Activated CD8-positive, alpha-beta memory T cell treated with anti-CD3 and anti-CD28 coated beads for 4 hours (primary cell): ENCODE results near the gene RPGRIP1L.
"Not testable (repeated sequence)": the region's sequence is repeated elsewhere in the genome, so short reads cannot be mapped to it uniquely, and the experiment has no call there.

Source experiments
- DNase-seq, 2 donors: peaks; one replicate each; pipeline ENCODE4 v3.0.0-alpha.2; 2020; ENCODE audit warnings: low read depth in 2 of 2

Gene RPGRIP1L

DNA sequence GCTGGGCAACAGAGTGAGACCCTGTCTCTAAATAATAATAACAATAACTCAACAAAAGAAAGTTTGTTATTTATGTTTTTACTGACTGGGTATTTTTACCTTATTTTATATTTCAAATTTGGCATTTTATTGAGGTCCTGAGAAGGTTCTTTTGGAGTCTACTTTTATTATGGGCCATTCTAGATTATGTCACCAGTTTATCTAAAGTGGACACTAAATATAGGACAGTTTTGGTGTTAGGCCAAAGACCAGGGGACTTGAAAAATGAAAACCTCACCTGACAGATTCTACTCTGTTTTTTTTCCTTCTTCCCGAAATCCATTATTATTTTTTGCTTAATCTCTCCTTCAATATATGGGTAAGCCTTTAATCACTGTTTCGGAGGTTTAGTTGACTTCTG lies 8.4 kb upstream of the RPGRIP1L start:
- no peak for DNase-seq

DNA sequence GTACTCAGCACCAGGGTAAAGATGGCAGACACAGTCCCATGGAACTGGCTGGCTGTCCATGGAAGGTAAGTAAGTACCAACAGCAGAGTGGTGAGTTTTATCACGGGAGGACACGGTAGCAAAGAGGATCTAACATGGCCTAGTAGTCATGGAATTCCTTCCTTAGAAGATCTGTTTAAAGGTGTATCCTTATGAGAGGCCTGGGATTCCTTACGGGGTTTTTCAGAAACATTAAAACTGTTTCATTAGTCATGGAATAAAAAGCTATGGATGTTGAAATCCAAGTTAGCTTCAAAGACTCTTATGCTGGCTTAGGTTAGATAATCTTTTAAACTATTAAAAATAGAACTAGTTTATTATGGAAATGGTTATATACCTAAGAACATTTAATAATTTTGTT lies 7.7 kb upstream of the RPGRIP1L start:
- no peak for DNase-seq

DNA sequence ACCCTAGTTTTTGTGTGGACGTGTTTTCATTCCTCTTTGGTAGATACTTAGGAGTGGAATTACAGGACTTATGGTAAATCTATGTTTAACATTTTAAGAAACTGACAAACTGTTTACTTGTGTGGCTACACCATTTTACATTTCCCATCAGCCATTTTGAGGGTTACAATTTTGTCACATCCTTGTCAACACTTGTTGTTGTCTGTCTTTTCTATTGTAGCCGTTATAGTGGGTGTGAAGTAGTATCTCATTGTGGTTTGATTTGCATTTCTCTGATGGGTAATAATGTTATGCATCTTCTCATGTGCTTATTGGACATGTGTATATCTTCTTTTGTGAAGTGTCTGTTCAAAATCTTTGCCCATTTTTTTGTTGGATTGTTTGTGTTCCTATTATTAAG lies 4.8 kb upstream of the RPGRIP1L start:
- DNase-seq, result no peak

DNA sequence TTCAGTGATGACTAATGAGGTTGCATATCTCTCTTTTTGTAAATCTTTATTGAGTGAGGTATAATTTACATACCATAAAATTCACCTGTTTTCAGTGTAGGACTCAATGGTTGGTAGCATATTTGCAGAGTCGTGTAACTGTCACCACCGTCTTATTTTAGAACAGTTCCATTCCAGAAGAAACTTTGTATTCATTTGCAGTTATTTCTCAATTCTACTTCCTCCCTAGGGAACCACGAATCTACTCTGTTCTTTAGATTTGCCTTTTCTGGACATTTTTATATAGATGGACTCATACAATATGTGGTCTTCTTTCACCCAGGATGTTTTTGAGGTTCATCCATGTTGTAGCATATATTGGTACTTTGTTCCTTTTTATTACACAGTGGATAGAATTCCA lies 4.0 kb upstream of the RPGRIP1L start:
- DNase-seq, result no peak

DNA sequence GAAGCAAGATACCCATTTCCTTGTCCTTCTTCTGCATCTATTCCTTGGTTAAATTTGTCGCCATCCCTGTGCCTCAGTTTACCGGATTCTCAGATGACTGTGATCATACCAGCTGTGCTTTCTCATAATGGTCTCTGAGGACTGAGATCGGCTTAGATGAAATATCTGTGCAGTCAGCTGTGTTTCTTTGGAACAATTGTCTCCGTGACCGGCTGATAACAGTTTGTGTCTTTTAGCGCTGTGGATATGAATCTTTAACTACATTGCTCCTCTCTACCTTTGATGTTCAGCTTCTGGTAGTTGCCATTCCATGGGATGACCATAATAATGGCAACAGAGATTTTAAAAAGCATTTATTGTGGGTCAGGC lies 770 bp upstream of the RPGRIP1L start:
- no peak for DNase-seq

DNA sequence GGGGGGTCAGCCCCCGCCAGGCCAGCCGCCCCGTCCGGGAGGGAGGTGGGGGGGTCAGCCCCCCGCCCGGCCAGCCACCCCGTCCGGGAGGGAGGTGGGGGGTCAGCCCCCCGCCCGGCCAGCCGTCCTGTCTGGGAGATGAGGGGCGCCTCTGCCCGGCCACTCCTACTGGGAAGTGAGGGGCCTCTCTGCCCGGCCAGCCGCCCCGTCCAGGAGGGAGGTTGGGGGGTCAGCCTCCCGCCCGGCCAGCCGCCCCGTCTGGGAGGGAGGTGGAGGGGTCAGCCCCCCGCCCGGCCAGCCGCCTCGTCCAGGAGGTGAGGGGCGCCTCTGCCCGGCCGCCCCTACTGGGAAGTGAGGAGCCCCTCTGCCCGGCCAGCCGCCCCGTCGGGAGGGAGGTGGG lies 5.4 kb downstream of the RPGRIP1L start:
- DNase-seq, result not testable (repeated sequence)

DNA sequence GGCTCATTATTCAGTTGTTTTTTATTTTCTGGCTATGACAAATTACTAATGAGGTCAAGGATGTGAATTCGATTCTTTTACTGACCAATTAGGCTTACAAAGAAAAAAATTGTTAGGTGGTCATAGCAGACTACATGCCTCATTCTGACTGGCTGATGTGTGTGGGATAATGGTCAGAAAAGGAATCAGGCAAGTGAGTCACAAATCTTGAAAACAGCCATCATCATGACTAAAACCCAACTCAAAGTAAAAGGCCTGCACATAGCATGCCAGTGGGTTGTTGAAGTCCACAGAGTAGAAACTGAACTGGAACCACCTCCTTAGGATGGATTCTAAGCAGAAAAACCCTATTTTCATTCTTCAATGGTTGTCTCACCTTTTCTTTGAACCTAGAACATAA lies 8.6 kb downstream of the RPGRIP1L start:
- DNase-seq, result no peak

DNA sequence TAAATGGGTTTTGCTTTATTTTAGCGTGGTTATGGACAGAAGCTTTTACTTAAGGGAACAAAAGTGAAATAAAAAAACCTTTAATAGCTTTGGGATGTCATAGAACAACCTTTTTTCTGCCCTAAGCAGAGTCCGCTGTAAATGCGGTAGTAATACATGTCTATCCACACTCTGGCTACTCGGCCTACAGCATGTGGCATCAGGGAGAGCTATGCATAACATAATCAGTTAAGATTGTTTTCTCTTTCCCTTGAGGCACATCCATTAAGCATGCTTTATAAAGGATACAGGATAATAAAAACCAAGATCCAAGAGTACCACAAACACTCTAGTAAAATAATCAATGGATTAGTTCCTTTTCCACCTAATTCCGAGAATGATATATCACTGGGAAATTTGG lies 10.3 kb downstream of the RPGRIP1L start:
- DNase-seq, result no peak

DNA sequence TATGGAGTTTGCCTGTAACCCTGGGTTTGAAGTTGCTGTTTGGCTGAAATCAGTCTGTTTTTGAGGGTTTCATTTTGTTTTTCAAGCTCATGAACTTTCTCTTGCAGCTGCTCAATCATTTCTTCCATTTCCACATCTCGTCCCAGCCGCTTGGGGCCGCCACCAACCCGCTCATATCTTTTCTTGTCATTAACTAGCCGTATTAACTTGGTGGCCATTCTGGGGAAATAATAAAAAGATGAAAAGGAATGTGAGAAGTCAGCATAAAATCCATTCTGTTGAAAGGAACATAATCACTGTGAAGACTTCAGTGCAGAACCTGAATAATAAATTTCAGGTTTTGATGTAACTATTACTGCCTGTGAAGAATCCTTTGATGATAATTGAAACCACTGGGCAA lies 11.5 kb downstream of the RPGRIP1L start:
- no peak for DNase-seq

DNA sequence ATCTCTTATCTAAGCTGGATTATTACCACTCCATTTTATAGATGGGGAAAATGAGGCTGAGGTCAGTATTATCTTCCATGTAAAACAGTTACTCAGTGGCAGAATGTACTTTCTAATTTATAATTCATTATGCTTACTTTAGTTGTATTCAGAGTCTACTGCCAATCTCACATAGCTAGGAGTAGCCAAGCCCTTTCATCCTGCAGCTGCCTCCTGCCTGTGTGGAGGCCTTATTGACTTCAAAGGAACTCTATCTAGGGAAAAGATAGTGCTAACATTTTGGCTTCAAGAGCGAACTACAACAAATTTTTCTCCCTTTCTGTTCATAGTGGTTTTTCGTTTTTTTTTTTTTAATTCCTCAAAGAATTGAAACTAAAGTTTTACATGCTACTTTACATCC lies 12.9 kb downstream of the RPGRIP1L start:
- DNase-seq, result no peak

DNA sequence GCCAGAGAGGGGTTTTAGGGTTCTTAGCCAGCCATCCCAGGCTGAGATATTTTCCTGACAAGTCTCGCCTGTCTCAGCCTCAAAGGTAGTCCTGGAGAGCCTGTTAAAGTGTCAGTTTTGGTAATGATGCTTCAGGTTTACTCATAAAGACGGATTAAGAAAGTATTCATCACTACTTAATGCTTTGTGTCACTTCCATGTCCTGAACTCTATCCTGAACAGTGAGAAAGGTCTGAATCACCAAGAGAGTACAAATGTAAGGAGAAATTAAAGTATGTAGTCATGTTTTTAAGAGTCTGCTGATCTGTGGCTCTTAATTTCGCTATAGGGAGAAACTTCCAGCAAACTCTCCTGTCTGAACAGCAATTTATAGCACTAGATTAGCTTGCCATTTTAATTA lies 14.0 kb downstream of the RPGRIP1L start:
- DNase-seq, result no peak

DNA sequence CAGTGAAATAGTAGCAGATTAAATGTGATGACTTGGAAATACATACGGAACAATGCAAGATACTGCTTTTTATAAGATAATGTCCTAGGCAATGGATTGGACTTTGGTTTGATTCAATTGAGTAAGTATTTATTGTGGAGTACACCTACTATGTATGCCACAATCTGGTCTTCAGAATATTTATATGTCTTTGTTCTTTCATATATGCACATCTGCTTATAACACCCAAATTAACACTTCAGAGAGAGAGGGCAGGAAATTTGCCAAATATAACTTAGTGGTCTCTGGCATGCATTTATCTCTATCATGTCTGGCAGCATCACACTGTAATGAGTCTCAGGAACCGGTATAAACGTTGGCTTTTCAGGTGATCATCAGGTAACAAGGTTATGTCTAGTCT lies 16.9 kb downstream of the RPGRIP1L start:
- no peak for DNase-seq

DNA sequence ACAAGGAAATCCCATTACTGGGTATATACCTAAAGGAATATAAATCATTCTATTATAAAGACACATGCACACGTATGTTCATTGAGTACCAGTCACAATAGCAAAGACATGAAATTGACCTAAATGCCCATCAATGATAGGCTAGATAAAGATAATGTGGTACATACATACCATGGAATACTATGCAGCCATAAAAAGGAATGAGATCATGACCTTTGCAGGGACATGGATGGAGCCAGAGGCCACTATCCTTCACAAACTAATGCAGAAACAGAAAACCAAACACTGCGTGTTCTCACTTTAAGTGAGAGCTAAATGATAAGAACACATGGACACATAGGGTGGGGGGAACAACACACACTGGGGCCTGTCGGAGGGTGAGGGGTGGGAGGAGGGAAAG lies 18.3 kb downstream of the RPGRIP1L start:
- not testable (repeated sequence) for DNase-seq

DNA sequence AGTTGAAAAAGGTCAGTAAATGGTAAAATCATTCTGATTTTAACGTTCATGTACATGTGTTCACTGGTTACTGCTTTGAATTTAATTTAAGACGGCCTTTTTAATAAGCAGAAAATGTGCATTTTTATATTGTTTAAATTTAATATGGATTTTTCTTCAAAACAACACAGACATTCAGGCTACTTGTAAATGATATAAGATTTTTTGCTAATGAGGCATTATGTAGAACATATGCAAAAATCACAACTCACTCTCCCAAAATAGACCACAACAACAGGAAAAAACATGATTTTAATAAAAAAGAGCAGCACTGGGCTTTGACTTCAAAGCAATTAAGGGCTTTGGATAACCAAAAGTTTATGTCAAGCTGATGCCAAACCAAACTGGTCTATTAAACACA lies 22.3 kb downstream of the RPGRIP1L start:
- DNase-seq, result no peak

DNA sequence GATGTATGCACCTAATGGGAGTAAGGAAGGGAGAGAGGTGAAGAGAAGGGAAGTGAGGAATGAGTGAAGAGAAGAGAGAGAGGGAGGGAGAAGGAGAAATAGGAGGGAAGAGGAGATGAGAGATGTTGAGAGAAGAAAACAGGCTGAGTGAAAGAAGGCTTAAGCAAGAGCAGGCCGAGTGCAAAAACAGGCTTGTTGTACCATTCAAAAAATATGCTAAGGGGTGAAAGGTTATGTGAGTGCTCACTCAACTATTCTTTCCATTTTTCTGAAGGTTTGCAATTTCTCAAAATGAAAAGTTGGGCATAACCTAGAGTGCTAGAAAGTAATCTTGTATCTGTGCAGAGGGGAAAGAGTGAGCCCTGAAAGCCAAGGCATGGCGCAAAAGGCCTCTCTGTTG lies 22.9 kb downstream of the RPGRIP1L start:
- no peak for DNase-seq

DNA sequence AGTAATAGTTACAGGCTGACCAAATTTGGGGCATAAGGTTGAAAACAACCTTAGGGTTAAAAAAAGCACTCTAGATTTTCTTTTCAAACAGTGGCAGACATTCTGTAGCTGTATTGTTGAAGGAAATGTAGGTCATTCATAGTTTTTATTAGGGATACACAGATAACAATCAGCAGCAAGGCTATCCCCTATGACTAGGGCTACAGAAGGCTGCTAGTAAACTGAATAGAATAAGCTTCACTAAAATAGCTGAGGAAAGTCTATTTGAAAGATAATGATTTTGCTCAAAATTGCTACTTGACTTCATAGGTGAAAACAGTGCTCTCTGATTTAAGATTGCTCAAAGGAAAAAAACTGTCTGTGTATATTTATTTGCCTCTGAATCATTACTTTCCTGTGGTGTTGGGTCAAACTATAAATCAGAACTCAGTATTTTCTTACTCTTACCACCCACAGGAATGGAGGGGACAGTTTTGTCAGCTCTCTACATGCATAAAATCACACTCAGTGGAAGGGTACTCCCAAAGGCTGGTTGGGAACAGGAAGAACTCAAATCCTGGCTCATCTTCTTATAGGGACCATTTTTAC lies 24.8 kb downstream of the RPGRIP1L start:
- no peak for DNase-seq

DNA sequence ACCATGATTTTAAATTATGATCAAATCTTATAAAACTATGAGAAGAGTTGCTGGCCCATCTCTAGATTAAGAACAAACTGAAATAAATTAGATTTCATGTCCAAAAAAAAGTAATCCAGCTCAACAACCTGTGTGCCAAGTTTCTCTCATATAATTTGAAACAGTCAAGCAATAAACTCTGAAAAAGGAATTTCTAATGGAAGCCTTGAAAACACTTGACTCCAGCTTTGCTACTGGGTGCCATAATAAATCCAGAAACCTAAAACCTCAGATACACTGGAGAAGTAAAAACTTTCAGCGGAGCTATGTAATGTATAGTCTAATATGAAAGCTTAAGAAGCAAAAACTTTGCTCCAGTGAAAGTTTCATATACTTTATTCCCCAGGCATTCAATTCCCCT lies 25.5 kb downstream of the RPGRIP1L start:
- DNase-seq, result no peak

DNA sequence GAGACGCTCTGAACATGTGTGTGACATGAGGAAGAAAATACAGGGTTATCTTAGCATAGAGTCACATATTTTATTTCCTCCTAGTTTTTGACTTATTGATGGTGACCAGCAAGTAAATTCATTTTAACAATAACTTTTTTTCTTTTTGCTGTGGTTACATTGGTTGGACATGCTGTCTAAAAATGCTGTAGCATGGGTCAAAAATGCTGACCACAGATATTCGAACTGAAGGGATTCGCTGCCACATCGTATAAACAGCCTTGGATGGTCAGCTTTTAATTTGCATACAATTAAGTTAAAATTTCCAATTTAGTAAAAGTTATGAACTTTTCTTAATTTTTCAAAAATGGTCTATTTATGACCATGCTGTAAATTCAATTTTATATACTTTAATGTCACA lies 30.5 kb downstream of the RPGRIP1L start:
- DNase-seq, result no peak

DNA sequence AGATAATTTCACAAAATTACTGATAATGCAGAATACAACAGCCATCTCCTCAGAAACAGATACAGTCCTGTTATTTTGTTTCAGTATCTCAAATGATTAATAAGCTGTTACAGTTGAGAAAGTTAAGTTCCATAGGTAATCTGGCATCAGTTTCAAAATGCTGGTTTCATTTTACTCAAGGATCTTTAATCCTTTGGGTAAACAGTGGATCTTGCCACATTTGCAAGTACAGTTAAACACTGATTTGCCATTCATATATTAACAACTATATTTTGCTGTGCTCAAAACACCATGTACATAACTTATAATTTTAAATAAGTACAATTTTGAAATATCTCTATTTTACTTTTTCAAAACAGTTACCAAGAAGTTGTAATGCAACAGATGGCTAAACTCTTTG lies 31.2 kb downstream of the RPGRIP1L start:
- no peak for DNase-seq

DNA sequence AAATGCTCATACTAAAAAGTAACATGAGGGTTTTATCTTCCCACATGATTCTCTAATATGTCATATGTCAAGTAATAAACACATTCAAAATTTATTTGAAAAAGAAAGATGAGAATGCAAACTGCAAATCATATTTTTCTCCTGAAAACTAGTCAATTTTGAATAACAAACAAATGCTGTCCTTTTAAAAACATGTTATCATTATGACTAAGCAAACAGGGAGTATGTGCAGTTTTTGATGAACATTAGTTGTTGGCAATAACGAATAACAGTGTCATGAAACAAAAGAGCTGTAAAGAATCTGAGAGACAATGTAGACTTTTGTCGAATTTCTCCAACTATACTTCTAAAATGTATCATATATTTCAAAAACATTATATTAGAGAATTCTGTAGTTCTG lies 34.8 kb downstream of the RPGRIP1L start:
- DNase-seq, result no peak

DNA sequence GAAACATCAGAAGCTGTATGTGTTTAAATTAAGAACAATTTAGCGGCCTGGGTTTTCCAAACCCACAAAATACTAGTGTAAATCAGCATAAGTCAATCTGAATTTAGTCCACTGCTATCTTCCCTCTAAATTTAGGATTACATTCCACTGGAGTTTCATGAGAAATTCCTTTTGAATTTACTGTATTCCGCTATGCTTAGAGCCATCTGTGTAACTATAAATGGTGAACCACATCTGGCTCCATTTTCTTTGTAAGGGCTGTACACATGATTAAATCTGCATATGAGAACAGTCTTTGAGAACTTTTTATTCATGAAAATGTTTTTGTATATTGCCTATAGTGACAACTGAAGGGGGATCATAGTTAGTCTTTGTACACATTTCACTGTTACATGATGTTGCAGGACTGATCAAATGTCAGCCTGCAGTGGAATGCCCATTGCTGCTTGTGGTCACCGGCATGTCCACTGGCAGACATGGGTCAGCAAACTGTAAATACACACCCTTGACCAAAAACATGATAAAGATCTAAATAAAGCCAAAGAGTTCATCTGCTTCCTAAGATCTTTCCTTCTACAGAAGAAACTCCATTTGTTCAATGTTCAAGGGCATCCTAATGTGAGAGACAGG lies 36.8 kb downstream of the RPGRIP1L start:
- DNase-seq, result no peak

DNA sequence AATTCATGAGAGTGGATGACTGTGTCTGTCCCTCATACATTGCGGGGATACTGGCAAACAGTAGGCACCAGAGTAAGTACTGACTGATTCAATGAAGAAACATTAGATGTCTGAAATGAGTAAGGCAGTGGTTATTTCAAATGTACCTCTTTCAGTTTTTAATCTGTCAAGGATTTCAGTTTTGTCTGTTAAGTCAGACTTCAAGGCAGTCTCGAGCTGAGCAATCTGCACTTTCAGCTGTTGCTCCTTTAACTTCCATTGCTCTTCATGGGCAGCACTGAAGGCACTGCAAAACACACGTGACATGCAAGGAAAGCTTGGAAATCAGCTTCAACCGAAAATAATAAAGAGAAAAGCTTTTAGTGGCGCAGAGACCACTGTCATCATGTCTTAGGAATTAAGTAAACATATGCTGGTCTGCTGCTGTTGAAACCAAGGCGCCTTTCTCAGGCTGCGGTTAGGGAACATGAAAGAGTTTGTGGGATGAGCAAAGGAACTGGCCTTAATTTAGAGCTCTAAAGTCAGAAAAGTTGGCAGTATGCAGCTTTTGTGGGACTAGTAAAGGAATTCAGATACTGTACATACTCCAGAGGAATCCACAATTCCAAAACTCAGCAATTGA lies 38.8 kb downstream of the RPGRIP1L start:
- no peak for DNase-seq

DNA sequence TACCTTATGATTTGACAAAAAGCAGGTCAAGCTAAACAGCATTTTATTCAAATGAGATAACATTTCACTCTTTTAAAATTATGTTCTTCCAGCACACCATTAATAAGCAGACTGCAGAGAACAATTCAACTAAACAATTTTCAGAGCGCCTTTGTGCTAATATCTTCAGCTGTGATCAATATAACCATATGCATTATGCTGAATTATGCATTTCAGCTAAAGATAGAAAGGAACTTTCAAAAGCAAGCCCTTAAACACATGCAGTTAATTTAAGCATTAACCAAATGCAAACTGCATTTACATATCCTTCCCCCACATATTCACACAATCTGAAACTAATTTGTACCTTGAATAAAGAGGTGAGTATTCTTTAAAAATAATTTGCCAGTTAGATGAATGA lies 41.6 kb downstream of the RPGRIP1L start:
- no peak for DNase-seq

DNA sequence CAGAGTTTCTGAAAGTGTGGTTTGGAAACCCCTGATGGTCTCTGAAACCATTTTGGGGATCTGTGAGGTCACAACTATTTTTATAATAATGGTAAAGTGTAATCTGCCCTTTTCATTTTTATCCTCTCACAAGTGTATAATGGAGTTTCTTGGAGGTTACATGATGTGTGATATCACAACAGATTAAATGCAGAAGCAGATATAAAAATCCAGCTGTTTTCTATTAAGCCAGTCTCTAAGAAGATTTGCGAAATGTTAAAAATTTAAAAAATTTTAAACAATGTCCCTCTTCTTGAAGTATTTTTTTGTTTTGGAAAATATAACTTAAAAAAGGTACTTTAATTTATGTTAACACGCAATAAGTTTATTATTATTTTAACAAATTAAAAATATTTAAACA lies 48.7 kb downstream of the RPGRIP1L start:
- DNase-seq, result no peak
